Natural killer cell treated with Interleukin-12 subunit alpha and Interleukin-12 subunit beta and Interleukin-15 and Interleukin-18, amount 100 ng/mL, for 72 hours (primary cell): ENCODE data around the gene CHN2. TPM values are rescaled to one million over a fixed set of nuclear protein-coding genes. Genes with fewer than 3 reads are reported as not detected.

Source experiments
- ATAC-seq, 2 donors: fragments of 150-1000 bp; cut with Tn5 transposase in 1 of 2; sonication (Bioruptor Pico), chemical (Tn5 transposase) in 1 of 2; 2 replicates each; pipeline ENCODE4 v1.10.0; 2021
- DNase-seq: peaks from one replicate; pipeline ENCODE4 v3.0.0; 2022; ENCODE audit warnings: low spot score
- H3K27ac Mint-ChIP-seq, 2 donors: 1 replicate in 1 of 2; 2 replicates in 1 of 2; pipeline ENCODE4 v1.8.0; 2022; ENCODE audit warnings: mixed read lengths in 2 of 2, mild to moderate bottlenecking in 1 of 2, moderate library complexity in 1 of 2
- H3K27me3 Mint-ChIP-seq, 2 donors: 1 replicate in 1 of 2; 2 replicates in 1 of 2; pipeline ENCODE4 v1.8.0; 2022; ENCODE audit warnings: mixed read lengths in 2 of 2
- H3K36me3 Mint-ChIP-seq: one replicate; pipeline ENCODE4 v1.8.0; 2022; ENCODE audit warnings: mixed read lengths
- H3K4me1 Mint-ChIP-seq, 2 donors: 1 replicate in 1 of 2; 2 replicates in 1 of 2; pipeline ENCODE4 v1.8.0; 2022; ENCODE audit warnings: low read depth in 2 of 2, mixed read lengths in 2 of 2, mild to moderate bottlenecking in 1 of 2
- H3K4me3 Mint-ChIP-seq: one replicate; pipeline ENCODE4 v1.8.0; 2022; ENCODE audit warnings: mixed read lengths
- H3K9me3 Mint-ChIP-seq: 2 replicates; pipeline ENCODE4 v1.8.0; 2022; ENCODE audit warnings: mixed read lengths
- total RNA-seq, 2 donors: library from RNA; stranded (reverse); gene quantifications; one replicate each; pipeline ENCODE4 v1.2.3, GENCODE V29; 2022

CHN2 gene
- total RNA-seq, 2 donors from 2014 or later = 0.70 to 2.1 TPM

- Mint-ChIP-seq H3K4me1 (no peaks in the 10 kb centered on the region), H3K4me3 (no peak overlapping the region), H3K27ac (no peak overlapping the region), H3K36me3 (no peaks in the 10 kb centered on the region), H3K9me3 (no peaks in the 10 kb centered on the region), H3K27me3 (no peaks in the 10 kb centered on the region)
- ATAC-seq = no peak
- no peak for DNase-seq
These were observed 285.0 kb downstream of the CHN2 start for GRCh38 chr7:29479301-29480200.

GRCh38 chr7:29480451-29480850, 285.9 kb downstream of the CHN2 start:
- no peak overlapping the region for H3K27ac Mint-ChIP-seq
- H3K4me1 Mint-ChIP-seq = no peaks in the 10 kb centered on the region

DNA sequence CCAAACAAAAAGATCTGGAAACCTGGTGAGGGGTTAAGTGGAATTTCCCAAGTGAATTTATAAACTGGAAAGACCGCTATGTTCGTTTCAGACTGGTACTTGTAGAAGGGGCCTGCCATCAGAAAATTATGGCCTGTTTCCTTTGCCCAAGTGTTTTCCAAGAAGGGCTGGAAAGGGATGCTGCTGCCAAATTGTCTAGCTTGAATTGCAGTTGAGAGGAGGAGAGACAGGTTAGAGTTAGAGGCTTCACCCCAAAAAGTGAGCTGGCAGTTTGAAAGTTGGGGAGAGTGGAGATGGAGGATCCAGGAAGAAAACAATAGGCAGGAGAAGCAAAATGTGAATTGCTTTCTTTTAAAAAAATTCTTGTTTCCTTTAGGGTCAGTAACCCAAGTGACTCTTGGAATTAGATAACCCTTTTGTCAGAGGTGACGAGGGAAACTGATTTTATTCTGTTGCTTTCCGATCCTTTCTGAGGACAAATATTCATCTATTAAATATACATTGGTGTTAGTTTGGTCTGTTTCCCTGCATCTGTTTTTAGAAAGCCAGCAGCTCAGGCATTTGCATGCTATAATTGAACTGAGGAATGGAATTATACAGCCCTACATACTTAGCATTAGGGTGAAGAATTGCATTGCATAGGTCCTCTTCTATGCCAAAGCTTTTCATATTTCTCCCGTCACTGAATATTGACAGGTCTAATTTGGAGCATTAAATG, 286.5 kb downstream of the CHN2 start:
- ATAC-seq (no peak), DNase-seq (no peak)
- Mint-ChIP-seq H3K9me3 (no peaks in the 10 kb centered on the region), H3K27me3 (no peaks in the 10 kb centered on the region), H3K4me3 (no peak overlapping the region), H3K36me3 (no peaks in the 10 kb centered on the region), H3K27ac (no peak overlapping the region), H3K4me1 (no peaks in the 10 kb centered on the region)

More at GRCh38 chr7:29480451-29480850, 285.9 kb downstream of the CHN2 start:
- H3K4me3 Mint-ChIP-seq = no peak overlapping the region
- no peaks in the 10 kb centered on the region for H3K9me3 Mint-ChIP-seq
- no peak for ATAC-seq
- H3K27me3 Mint-ChIP-seq = no peaks in the 10 kb centered on the region
- DNase-seq = no peak
- no peaks in the 10 kb centered on the region for H3K36me3 Mint-ChIP-seq

DNA sequence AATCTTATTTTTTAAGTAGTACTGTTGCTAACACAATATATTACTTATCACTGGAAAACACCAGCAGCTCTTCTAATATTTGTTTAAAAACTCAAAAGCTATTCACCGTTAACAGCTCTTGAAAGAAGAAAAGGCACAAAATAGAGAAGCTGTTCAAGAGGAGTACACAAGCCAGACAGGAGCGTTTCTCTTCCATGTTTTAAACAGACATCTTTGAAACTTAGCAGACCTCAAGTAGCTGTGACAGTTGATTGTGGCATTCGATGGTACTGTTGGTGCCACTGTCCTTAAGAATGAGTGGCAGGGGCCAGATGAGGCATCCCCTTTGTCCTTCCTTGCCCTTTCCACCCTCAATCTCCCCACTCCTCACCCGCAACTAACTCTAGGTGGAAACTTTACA, 287.5 kb downstream of the CHN2 start:
- Mint-ChIP-seq H3K4me1 (no peaks in the 10 kb centered on the region), H3K4me3 (no peak overlapping the region), H3K27ac (no peak overlapping the region), H3K36me3 (no peaks in the 10 kb centered on the region), H3K9me3 (no peaks in the 10 kb centered on the region), H3K27me3 (no peaks in the 10 kb centered on the region)
- ATAC-seq (no peak), DNase-seq (no peak)

DNA sequence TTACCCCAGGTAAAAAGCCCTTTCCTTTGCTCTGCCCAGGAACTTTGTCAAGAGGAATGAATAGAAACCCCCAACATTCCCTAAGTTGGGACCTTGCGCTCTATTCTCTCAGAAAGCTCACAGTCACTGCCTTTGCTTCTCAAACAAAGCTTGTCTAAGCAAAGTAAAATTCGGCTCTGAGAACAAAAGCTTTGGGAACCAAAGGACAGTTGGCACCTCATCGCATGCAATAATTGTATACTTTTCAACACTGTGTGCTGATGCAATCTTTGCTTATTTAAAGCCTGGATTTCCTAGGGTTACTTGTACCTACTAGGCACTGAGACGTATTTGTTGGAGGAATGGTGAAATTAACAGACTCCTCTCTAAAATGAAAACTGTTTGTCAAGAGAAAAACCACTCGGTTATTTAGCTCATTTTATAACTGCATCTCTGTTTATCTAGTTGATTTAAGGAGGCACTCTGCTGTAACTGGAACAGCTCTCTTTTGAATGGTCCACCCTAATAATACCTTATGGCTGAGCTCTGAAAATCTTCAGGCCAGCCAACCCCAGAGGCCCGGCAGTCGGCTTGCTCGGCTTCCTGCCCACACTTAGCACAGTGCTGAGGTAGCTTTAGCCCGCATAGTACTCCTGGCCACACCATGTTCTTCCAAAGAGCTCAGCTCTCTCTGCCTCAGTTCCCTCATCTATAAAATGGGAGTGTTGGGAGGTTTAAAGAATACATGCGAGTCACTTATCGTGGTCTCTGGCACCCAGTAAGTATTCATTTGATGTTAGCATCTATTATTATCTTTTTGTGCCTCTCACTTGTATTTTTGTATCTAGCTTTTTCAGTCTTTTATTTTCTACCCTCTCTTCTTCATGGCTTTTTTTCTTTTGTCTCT, 288.9 kb downstream of the CHN2 start:
- H3K36me3 Mint-ChIP-seq = no peaks in the 10 kb centered on the region
- peaks cover 0 to 7% of the 10 kb centered on the region in 2 donors for H3K4me1 Mint-ChIP-seq
- DNase-seq (no peak), ATAC-seq (no peak)
- no peak overlapping the region for H3K4me3 Mint-ChIP-seq
- H3K27ac Mint-ChIP-seq = no peak overlapping the region
- no peaks in the 10 kb centered on the region for H3K27me3 Mint-ChIP-seq
- H3K9me3 Mint-ChIP-seq = no peaks in the 10 kb centered on the region

GRCh38 chr7:29484280-29484679, 289.7 kb downstream of the CHN2 start:
- Mint-ChIP-seq H3K4me3 (no peak overlapping the region), H3K27ac (no peak overlapping the region), H3K4me1 (peaks cover 0 to 7% of the 10 kb centered on the region in 2 donors), H3K27me3 (no peaks in the 10 kb centered on the region), H3K9me3 (no peaks in the 10 kb centered on the region), H3K36me3 (no peaks in the 10 kb centered on the region)
- DNase-seq = no peak
- no peak for ATAC-seq

GRCh38 chr7:29485339-29486190, 291.0 kb downstream of the CHN2 start:
- no peak for ATAC-seq
- H3K9me3 Mint-ChIP-seq = no peaks in the 10 kb centered on the region
- peaks cover 0 to 7% of the 10 kb centered on the region in 2 donors for H3K4me1 Mint-ChIP-seq
- no peak for DNase-seq
- no peaks in the 10 kb centered on the region for H3K27me3 Mint-ChIP-seq
- no peak overlapping the region for H3K4me3 Mint-ChIP-seq
- no peaks in the 10 kb centered on the region for H3K36me3 Mint-ChIP-seq
- H3K27ac Mint-ChIP-seq = no peak overlapping the region

DNA sequence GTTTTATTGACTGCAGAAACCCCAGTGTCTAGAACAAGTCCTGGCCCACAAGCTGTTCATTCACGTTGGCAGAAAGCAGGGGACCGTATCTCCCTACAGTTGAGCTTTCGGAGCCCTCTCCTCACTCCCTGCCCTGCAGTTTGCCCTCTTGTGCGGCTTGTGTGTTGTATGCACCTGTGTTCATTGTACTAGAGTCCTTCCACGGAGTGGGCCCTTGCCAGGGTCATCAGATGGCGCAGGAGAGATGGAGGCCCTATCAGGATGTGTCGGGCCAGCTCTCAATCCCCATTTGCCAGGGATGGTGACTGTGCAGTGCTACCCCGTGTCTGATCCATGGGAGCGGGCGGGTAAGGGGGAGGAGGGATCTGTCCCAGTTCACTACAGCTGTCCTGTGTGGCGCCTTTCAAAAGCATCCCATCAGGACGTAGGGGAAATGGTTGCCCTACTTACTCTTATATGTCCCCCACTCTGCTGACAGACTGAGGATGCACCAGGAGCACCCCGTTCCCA, 291.7 kb downstream of the CHN2 start:
- DNase-seq (no peak), ATAC-seq (no peak)
- Mint-ChIP-seq H3K9me3 (no peaks in the 10 kb centered on the region), H3K4me1 (peaks cover 0 to 7% of the 10 kb centered on the region in 2 donors), H3K4me3 (no peak overlapping the region), H3K27me3 (no peaks in the 10 kb centered on the region), H3K27ac (no peak overlapping the region), H3K36me3 (no peaks in the 10 kb centered on the region)

- ATAC-seq (no peak), DNase-seq (no peak)
- no peaks in the 10 kb centered on the region for H3K27me3 Mint-ChIP-seq
- H3K4me3 Mint-ChIP-seq = no peak overlapping the region
- H3K9me3 Mint-ChIP-seq = no peaks in the 10 kb centered on the region
- no peaks in the 10 kb centered on the region for H3K36me3 Mint-ChIP-seq
- peaks cover 0 to 7% of the 10 kb centered on the region in 2 donors for H3K4me1 Mint-ChIP-seq
- peak overlapping the region in 1 of 2 donors; percentile 38 for H3K27ac Mint-ChIP-seq
These were observed 292.8 kb downstream of the CHN2 start for GRCh38 chr7:29487424-29487823.

DNA sequence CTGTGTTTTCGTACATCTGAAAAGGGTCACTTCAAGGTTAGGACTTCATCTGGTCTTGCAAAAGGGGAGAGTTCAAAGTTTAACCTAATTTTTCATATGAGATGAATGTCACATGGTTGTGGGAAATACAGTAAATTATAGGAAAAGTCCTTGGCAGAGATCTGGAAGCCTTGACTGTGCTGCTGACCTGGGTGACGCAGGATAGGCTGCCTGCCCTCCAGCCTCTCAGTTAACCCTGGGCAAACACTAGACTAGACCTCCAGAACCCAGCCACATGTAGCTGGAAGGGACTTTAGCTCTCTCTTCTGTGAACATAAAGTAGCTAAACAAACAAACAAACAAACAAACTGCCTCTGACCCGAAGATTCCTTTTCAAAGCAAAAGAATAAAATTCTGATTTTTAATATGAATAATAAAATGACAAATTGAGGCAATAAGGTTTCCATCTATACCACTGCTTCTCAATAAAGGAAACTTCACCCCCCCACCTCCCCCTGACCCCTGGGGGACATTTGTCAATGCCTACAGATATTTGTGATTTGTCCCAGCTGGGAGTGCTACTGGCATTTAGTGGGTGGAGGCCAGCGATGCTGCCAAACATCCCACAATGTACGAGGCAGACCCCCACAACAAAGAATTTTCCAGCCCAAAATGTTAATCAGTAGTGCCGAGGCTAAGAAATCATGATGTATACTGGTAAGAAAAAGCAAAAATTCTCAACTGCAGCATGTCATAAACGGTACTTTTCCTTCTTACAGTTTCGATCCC, 293.8 kb downstream of the CHN2 start:
- no peaks in the 10 kb centered on the region for H3K9me3 Mint-ChIP-seq
- no peak overlapping the region for H3K4me3 Mint-ChIP-seq
- peaks cover 0 to 7% of the 10 kb centered on the region in 2 donors for H3K4me1 Mint-ChIP-seq

DNA sequence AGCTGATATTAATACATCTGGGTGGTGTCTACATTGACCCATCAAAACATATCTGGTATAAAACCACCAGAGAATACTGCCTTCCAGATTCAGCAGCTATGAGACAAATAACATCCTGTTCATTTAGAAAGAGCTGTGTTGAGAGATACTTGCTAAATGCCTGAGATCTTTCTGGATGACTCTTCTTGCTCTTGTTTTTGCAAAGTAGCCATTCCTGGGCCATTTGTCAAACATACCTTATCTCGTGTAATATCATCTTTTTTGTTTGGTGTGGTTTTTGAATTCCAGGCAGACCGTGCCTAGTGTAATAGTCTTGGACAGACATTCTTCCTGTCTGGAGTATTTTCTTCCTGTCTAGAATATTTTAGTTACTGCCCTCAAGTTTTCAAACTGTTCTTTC, 294.4 kb downstream of the CHN2 start:
- Mint-ChIP-seq H3K9me3 (no peaks in the 10 kb centered on the region), H3K4me1 (peaks cover 0 to 7% of the 10 kb centered on the region in 2 donors), H3K27ac (no peak overlapping the region), H3K36me3 (no peaks in the 10 kb centered on the region), H3K27me3 (no peaks in the 10 kb centered on the region), H3K4me3 (no peak overlapping the region)
- ATAC-seq (no peak), DNase-seq (no peak)

More for the DNA sequence above, 293.8 kb downstream of the CHN2 start:
- DNase-seq (no peak), ATAC-seq (no peak)
- H3K27ac Mint-ChIP-seq = peak overlapping the region in 1 of 2 donors; percentile 38
- H3K36me3 Mint-ChIP-seq = no peaks in the 10 kb centered on the region
- no peaks in the 10 kb centered on the region for H3K27me3 Mint-ChIP-seq

GRCh38 chr7:29490094-29490607, 295.6 kb downstream of the CHN2 start:
- no peaks in the 10 kb centered on the region for H3K27me3 Mint-ChIP-seq
- no peak overlapping the region for H3K4me3 Mint-ChIP-seq
- DNase-seq (no peak), ATAC-seq (no peak)
- H3K9me3 Mint-ChIP-seq = no peaks in the 10 kb centered on the region
- H3K4me1 Mint-ChIP-seq = peaks cover 0 to 7% of the 10 kb centered on the region in 2 donors
- no peaks in the 10 kb centered on the region for H3K36me3 Mint-ChIP-seq
- H3K27ac Mint-ChIP-seq = no peak overlapping the region
